GM21390 (cell line): ENCODE data around the gene NXF1.
"Not testable (repeated sequence)": the region's sequence is repeated elsewhere in the genome, so short reads cannot be mapped to it uniquely, and the experiment has no call there.

Source experiments
- ATAC-seq: cut with Tn5 transposase; IDR thresholded peaks from one replicate; pipeline ENCODE4 v1.9.1; 2021; ENCODE audit not compliant: unreplicated experiment

Gene NXF1

DNA sequence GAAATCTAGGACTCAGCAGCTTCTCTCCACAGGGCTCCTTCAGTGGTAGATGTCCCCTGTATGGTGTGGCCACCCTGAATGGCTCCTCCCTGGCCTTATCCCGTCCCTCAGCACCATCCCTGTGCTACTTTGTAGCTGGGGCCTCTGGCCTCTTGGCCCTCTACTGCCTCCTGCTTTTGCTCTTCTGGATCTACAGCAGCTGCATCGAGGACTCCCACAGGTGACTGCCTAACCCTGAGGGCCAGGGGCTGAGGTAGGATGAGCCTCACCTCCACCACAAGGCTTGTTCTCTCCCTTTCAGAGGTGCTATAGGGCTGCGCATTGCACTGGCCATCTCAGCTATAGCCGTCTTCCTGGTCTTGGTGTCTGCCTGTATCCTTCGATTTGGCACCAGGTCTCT lies 16.2 kb downstream of the NXF1 start:
- ATAC-seq = no peak

- ATAC-seq = peak; percentile 58
Measured at GRCh38 chr11:62787005-62787759, 18.1 kb downstream of the NXF1 start, which contains the start of gene TMEM179B. TMEM179B (plus strand) TSS chr11:62787402; CDS start chr11:62787432, 30 bp downstream.

DNA sequence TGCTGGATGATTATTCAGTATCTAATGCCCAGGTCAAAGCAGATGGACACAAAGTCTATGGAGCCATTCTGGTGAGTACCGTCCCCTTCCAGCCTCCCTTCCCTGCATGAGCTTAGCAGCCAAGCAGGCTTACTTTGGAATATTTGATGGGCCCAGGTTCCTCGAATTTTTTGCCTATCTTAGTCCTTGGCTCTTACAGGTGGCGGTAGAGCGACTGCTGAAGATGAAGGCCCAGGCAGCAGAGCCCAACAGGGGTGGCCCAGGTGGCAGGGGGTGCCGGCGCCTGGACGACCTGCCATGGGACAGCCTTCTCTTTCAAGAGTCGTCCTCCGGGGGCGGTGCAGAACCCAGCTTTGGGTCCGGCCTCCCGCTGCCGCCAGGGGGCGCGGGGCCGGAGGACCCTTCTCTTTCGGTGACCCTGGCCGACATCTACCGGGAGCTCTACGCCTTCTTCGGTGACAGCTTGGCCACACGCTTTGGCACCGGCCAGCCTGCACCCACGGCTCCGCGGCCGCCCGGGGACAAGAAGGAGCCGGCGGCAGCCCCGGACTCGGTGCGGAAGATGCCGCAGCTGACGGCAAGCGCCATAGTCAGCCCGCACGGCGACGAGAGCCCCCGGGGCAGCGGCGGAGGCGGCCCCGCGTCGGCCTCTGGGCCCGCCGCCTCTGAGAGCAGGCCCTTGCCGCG lies 18.8 kb downstream of the NXF1 start:
- peak; percentile 67 for ATAC-seq

- ATAC-seq = no peak
Measured at GRCh38 chr11:62782753-62783152, 22.5 kb downstream of the NXF1 start.

DNA sequence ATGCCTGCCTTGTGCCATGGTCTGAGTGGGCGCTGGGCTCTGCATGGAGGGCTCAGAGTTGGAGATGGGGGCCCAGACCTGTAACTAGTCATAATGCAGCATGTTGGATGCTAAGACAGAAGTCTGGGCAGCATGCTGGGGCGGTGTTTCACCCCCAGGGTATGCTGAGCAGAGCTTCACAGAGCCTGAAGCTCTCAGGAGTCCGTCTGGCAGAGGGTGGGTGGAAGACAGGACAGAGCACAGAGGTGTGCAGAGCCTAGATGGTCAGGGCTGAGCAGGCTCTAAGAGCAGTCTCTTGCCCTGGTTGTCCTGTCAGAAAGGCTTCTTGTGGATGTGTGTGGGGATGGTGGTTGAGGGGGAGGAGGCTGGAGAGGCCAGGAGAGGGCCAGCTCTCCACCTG lies 26.8 kb downstream of the NXF1 start:
- ATAC-seq = no peak

DNA sequence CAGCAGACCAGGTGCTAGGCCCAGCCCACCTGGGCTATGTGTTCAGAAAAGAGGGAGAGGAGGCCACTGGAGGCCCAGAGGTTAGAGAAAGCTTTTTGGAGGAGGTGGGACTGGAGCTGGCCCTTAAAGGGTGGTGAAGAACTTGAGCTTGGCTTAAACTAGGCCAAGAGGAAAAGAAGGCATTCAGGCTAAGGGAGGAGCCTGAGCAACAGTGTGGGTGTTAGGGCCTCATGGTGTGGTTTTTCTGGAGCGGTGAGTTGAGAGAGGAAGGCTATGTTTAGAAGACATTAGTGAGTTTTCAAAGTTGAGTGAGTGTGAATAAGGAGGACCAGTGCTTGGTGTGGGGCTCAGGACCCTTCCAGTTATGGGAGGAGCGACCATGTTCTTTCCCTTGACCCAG lies 27.9 kb downstream of the NXF1 start:
- ATAC-seq = no peak

DNA sequence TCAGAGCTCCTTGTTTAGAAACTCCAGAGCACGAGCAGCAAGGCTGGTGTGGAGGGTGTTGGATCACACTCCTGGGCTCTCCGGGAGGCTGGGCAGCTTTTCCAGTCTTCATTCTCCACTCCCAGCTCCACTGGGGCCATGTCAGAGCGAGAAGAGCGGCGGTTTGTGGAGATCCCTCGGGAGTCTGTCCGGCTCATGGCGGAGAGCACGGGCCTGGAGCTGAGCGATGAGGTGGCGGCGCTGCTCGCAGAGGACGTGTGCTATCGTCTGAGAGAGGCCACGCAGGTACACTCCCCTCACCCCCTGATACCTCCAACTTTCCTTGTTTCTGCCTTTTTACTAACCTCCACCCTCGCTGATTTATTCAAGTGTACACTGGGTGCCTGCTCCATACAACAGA lies 29.6 kb downstream of the NXF1 start:
- ATAC-seq = no peak

- ATAC-seq = no peak
Measured at GRCh38 chr11:62774407-62774806, 30.8 kb downstream of the NXF1 start.

DNA sequence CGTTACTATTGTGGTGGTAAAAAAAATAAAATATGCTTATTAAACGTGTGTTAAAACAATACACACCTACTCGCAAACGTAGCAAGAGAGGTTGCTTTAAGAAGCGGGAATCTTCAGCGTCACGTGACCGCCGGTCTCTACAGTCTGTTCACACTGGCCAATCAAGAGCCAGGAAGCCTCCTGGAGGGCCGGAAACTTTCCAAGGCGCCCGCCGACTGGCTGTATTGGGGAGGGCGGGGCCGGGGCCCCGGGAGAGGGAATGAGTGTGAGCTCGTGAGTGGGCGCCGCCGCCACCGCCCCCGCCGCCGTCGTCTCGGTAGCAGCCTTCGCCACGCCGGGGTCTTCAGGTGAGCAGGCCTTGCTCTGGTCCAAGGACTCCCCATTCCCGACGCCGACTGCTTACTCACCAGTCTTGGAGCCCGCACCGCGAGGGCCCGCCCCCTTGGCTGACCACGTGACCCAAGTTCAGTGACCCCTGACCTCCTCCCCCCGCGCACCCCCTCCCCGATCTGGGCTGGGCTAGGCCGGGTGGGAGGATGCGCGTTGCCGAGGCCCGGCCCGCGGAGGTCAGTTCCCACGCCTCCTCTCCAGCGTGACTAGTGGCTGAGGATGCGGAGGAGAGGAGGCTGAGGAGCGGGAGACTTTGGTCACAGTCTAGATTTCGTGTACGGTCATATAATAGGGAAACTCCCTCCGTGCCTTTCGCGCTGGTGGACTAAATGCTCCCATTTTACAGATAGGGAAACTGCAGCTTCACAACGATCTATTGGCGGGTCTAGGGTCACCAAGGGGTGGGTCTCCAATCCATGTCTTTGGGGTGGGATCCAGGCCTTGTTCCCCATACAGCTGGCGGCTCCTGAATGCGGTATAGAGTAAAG lies 33.9 kb downstream of the NXF1 start, which contains the start of gene TAF6L:
TSS of gene TAF6L (plus strand) at position 253 of the 878 bp plus-strand sequence. CDS start 4,388 bp downstream, outside the sequence.
- peak; percentile 80 for ATAC-seq

DNA sequence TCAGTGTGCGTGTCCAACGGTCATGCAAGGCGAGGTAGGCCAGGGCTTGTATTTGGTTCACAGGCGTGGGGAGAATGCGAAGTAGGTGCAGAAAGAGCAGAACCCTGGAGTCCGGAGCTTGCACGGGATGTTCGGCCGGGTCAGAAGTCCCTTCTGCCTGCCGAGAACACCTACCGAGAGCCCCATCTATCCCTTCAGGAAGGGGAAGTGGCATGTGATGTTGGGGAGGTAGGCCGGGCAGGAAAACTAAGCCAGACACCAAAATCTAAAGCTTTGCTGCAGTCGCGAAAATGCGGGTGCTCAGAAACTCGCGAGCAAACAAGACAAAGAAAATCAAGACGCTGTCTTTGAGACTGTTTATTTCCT lies 34.5 kb downstream of the NXF1 start:
- ATAC-seq = peak; percentile 4

DNA sequence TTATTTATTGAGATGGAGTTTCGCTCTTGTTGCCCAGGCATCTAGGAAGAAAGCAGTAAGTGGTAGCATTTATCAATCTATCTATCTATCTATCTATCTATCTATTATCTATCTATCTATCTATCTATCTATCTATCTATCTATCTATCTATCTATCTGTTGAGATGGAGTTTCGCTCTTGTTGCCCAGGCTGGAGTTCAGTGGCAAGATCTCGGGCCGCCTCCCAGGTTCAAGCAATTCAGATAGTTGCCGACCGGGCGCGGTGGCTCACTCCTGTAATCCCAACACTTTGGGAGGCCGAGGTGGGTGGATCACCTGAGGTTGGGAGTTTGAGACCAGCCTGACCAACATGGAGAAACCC lies 44.4 kb downstream of the NXF1 start:
- ATAC-seq = not testable (repeated sequence)

- no peak for ATAC-seq
Measured at GRCh38 chr11:62757846-62758788, 47.1 kb downstream of the NXF1 start.

GRCh38 chr11:62755086-62755615 lies 50.1 kb downstream of the NXF1 start:
- no peak for ATAC-seq

DNA sequence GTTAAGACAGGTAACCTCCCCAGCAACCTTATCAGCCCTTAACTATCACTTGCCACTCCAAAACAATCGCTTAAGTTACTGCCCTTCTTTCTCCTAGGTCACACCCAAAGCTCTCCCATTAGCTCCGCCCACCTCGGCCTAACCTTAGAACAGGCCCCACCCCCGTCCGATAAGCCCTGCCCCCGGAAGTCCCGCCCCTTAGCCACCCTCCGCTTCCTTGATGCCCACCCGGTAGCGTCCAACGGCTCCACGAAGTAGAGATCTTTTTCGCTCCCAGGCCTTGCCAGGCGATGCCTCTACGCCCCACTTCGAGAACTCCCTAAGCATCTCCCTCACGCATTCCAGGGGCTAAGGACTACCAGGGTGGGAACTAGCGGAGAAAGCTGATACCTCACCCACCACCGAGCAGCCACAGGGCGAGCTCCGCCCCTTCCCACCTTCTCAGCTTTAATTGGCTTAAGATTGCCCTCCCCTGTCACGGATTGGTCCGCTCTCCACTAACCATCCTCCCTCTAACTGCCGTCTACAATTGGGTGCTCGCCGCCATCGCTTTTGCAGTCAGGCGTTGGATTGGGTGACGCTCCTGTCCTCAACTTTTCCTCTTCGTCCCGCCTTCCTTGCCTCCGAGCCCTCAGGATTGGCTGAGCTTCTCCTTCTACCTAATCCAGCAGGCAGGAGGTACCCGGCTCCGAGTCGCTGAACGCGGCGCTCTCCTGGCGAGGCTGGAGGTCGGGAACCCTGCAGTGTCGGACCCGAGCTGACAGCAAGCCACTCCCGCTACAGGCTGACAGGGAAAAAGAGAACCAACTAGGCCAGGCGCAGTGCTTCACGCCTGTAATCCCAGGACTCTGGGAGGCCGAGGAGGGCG lies 51.3 kb downstream of the NXF1 start, which contains the start of gene ZBTB3:
TSS of gene ZBTB3 (minus strand) at position 425 of the 868 bp plus-strand sequence. CDS start 496 bp downstream, outside the sequence.
- peak; percentile 93 for ATAC-seq

DNA sequence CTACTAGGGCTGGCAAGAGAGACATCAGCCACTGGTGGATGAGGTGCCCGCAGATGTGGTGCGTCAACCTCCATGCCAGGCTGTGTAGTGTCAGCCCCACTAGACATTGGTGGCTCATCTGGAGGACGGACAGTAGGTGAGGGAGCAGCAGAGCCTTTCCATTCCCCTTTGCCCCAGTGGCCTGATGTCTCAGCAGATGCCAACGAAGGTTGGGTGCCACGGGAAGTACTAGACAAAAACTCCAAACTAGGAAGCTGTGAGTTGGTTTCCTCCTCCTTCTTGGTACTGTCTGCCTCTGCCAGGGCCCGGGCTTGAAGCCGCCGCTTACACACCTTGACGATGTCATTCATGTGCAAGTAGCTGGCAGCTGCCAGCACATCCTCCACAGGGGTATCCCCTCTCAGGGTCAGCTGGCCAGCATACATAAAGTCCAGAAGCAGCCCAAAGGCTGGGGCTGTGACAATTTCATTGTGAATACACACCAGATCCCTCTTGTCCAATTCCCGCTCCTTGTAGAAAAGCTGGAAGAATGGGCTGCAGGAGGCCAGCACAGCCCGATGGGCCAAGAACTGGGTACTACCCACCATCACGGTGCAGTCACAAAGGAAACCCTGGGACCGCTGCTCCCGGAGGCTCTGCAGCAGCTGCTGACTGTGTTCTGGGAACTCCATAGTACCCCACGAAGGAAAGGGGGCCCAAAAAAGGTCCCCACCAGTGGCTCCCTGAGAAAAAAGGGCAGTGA lies 52.1 kb downstream of the NXF1 start:
- no peak for ATAC-seq

- ATAC-seq = no peak
Measured at GRCh38 chr11:62752177-62752785, 53.0 kb downstream of the NXF1 start.

DNA sequence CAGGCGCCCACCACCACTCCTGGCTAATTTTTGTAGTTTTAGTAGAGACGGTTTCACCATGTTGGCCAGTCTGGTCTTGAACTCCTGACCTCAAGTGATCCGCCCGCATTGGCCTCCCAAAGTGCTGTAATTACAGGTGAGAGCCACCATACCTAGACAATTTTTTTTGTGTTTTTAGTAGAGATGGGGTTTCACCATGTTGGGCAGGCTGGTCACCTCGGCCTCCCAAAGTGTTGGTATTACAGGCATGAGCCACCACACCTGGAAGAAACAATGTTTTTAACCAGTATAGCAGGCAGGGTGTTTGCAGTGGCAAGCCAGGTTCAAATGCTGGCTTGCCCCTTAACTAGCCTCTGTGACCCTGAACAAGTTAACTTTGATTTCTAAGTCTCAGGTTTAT lies 55.3 kb downstream of the NXF1 start:
- ATAC-seq = not testable (repeated sequence)
